Loucy (cell line): Measurements from ENCODE around the gene GCK.

Experiments used
- H2AFZ ChIP-seq: fragments of 200-600 bp; sonication (generic); 2 replicates; pipeline ENCODE4 v1.6.0; 2016; ENCODE audit warnings: antibody characterized with exemption, mild to moderate bottlenecking, low read length, moderate library complexity
- H3F3A ChIP-seq: fragments of 200-600 bp; 2 replicates; pipeline ENCODE4 v1.6.0; 2016; ENCODE audit warnings: antibody characterized with exemption, low read depth, mild to moderate bottlenecking
- H3K27me3 ChIP-seq: fragments of 200-600 bp; sonication (generic); 2 replicates; pipeline ENCODE4 v1.6.1; 2014; ENCODE audit warnings: low read length, mild to moderate bottlenecking; ENCODE audit not compliant: insufficient read depth, poor library complexity, severe bottlenecking
- H3K36me3 ChIP-seq: fragments of 200-600 bp; sonication (generic); 2 replicates; pipeline ENCODE4 v1.6.1; 2016; ENCODE audit warnings: low read length; ENCODE audit not compliant: insufficient read depth
- H3K4me1 ChIP-seq: fragments of 200-600 bp; sonication (generic); 2 replicates; pipeline ENCODE4 v1.5.1; 2014; ENCODE audit warnings: low read length, mild to moderate bottlenecking; ENCODE audit not compliant: insufficient read depth, poor library complexity, severe bottlenecking
- H3K4me2 ChIP-seq: fragments of 200-600 bp; sonication (generic); 2 replicates; pipeline ENCODE4 v1.6.0; 2014; ENCODE audit warnings: antibody characterized with exemption, low read length, low read depth, mild to moderate bottlenecking; ENCODE audit not compliant: poor library complexity, severe bottlenecking
- H3K4me3 ChIP-seq: fragments of 200-600 bp; sonication (generic); 2 replicates; pipeline ENCODE4 v1.5.1; 2014; ENCODE audit warnings: low read length, mild to moderate bottlenecking, mixed read lengths; ENCODE audit not compliant: poor library complexity, severe bottlenecking
- H3K79me2 ChIP-seq: fragments of 200-600 bp; sonication (generic); 2 replicates; pipeline ENCODE4 v1.6.1; 2014; ENCODE audit warnings: low read length; ENCODE audit not compliant: insufficient read depth
- H3K9ac ChIP-seq: fragments of 200-600 bp; sonication (generic); 2 replicates; pipeline ENCODE4 v1.6.0; 2014; ENCODE audit warnings: mild to moderate bottlenecking, low read depth, low read length, moderate library complexity; ENCODE audit not compliant: poor library complexity, severe bottlenecking
- H3K9me2 ChIP-seq: fragments of 200-600 bp; sonication (generic); replicated peaks from 2 replicates; pipeline ENCODE4 v1.6.1; 2016; ENCODE audit warnings: low read depth, low read length, mixed read lengths
- H3K9me3 ChIP-seq: fragments of 200-600 bp; sonication (generic); 2 replicates; pipeline ENCODE4 v1.6.1; 2014; ENCODE audit warnings: mild to moderate bottlenecking, antibody characterized with exemption, low read length, low read depth; ENCODE audit not compliant: insufficient read depth
- H4K20me1 ChIP-seq: fragments of 200-600 bp; sonication (generic); 2 replicates; pipeline ENCODE4 v1.6.0; 2014; ENCODE audit warnings: antibody characterized with exemption, low read length, mild to moderate bottlenecking; ENCODE audit not compliant: insufficient read depth, poor library complexity, severe bottlenecking
- EZH2phosphoT487 ChIP-seq: fragments of 200-600 bp; IDR thresholded peaks from 2 replicates; pipeline ENCODE4 v1.6.1; 2018; ENCODE audit warnings: antibody characterized with exemption, mild to moderate bottlenecking, moderate library complexity, borderline replicate concordance
- TF ChIP-seq, protein P1 (sequence below): fragments of 200-600 bp; sonication (generic); conservative IDR thresholded peaks from 2 replicates; pipeline ENCODE4 v1.5.1; 2014; ENCODE audit warnings: mild to moderate bottlenecking, antibody characterized with exemption, low read length

The GCK gene

DNA sequence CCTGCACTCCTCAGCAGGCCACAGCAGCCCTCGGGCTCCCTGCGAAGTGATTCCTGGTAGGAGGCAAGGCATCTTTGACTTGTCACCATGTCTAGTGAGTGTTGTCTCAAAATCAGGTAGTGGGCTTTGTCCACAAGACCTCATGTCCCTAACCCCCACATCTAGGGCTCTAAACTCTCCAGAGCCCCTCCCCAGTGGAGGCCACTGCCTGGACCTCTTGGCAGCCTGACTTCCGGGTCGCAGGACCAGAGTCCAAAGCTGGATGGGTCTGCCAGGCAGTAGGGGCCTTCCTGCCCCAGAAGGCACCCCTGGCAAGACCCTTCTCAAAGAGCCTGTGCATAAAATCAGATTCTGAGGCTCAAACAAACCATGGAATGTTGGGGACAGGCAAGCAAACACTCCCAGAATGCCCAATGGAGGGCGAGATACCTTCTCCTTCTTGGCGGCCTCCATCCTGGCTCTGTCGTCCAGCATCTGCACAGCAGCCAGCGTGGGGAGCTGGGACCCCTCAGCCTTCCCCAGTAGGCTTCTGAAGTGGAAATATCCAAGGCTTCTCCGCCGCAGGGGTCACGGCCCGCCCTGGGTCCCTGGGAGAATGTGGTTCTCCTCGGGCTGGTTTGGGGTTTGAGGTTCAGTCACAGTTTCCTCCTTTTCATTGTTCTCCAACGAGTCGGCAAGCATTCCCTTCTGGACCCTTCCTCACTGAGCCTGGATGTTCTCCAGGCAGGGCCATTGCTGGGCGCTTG lies 586 bp downstream of the GCK start:
- no peaks in the 10 kb centered on the region for H3K79me2 ChIP-seq
- H3K27me3 ChIP-seq: no peaks in the 10 kb centered on the region
- H3K9ac ChIP-seq: no peak overlapping the region

GRCh38 chr7:44187636-44188416 lies 1.4 kb downstream of the GCK start:
- Histone ChIP-seq H3K4me3 (no peak overlapping the region), H3K9me2 (no peaks in the 10 kb centered on the region), H3K4me2 (no peak overlapping the region), H3K36me3 (no peaks in the 10 kb centered on the region), H3K79me2 (no peaks in the 10 kb centered on the region), H3K9me3 (no peaks in the 10 kb centered on the region), H3K9ac (no peak overlapping the region), H3K27me3 (no peaks in the 10 kb centered on the region), H3K4me1 (no peaks in the 10 kb centered on the region), H4K20me1 (no peaks in the 10 kb centered on the region), H2AFZ (no peak overlapping the region), H3F3A (no peaks in the 10 kb centered on the region)
- TF ChIP-seq EZH2phosphoT487: no peak
- TF ChIP-seq, protein P1, sequence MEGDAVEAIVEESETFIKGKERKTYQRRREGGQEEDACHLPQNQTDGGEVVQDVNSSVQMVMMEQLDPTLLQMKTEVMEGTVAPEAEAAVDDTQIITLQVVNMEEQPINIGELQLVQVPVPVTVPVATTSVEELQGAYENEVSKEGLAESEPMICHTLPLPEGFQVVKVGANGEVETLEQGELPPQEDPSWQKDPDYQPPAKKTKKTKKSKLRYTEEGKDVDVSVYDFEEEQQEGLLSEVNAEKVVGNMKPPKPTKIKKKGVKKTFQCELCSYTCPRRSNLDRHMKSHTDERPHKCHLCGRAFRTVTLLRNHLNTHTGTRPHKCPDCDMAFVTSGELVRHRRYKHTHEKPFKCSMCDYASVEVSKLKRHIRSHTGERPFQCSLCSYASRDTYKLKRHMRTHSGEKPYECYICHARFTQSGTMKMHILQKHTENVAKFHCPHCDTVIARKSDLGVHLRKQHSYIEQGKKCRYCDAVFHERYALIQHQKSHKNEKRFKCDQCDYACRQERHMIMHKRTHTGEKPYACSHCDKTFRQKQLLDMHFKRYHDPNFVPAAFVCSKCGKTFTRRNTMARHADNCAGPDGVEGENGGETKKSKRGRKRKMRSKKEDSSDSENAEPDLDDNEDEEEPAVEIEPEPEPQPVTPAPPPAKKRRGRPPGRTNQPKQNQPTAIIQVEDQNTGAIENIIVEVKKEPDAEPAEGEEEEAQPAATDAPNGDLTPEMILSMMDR: no peak

More for the DNA sequence above, 586 bp downstream of the GCK start:
- Histone ChIP-seq H2AFZ (no peak overlapping the region), H4K20me1 (no peaks in the 10 kb centered on the region), H3K4me1 (no peaks in the 10 kb centered on the region), H3K4me2 (no peak overlapping the region), H3K4me3 (no peak overlapping the region), H3K9me2 (no peaks in the 10 kb centered on the region), H3K9me3 (no peaks in the 10 kb centered on the region), H3K36me3 (no peaks in the 10 kb centered on the region), H3F3A (no peaks in the 10 kb centered on the region)
- TF ChIP-seq EZH2phosphoT487: no peak
- TF ChIP-seq, protein P1: no peak

- Histone ChIP-seq H3K4me3 (no peak overlapping the region), H3F3A (no peaks in the 10 kb centered on the region), H3K79me2 (no peaks in the 10 kb centered on the region), H3K9ac (no peak overlapping the region), H3K36me3 (no peaks in the 10 kb centered on the region), H3K4me2 (no peak overlapping the region), H3K9me3 (peaks cover 3% of the 10 kb centered on the region; the same call in 1 of the 2 replicates), H3K27me3 (no peaks in the 10 kb centered on the region), H4K20me1 (no peaks in the 10 kb centered on the region), H3K9me2 (no peaks in the 10 kb centered on the region), H3K4me1 (no peaks in the 10 kb centered on the region), H2AFZ (no peak overlapping the region)
- TF ChIP-seq, protein P1: no peak
- no peak for TF ChIP-seq EZH2phosphoT487
Measured at GRCh38 chr7:44186736-44187135, 2.5 kb downstream of the GCK start.
